HepG2 (cell line): ENCODE measurements around the gene COG4. TPM values are rescaled to one million over a fixed set of nuclear protein-coding genes. Genes with fewer than 3 reads are reported as not detected.

ENCODE experiments used
- AGO2 ChIP-seq: fragments of 200-400 bp; formaldehyde crosslinking; optimal IDR thresholded peaks from 2 replicates; pipeline ENCODE3; 2017; ENCODE audit warnings: mild to moderate bottlenecking, low read depth, low read length, moderate library complexity
- ATF7 ChIP-seq, 2 experiments: fragments of 450-650 bp in 1 of 2; sonication (generic) in 1 of 2; formaldehyde crosslinking in 1 of 2; IDR thresholded peaks; 2 replicates each; pipeline versions ENCODE4 v1.4.0 to v1.6.1; 2016 to 2020; ENCODE audit warnings: antibody characterized with exemption in 1 of 2, mild to moderate bottlenecking in 1 of 2, missing genetic modification reagents in 1 of 2
- ATRX ChIP-seq: sonication (generic); formaldehyde crosslinking; IDR thresholded peaks from 2 replicates; pipeline ENCODE4 v1.4.0; 2020; ENCODE audit warnings: missing genetic modification reagents, borderline replicate concordance
- EZH2 ChIP-seq: conservative IDR thresholded peaks from 2 replicates; pipeline ENCODE4 v1.6.1; 2012; ENCODE audit warnings: mild to moderate bottlenecking, low read depth, low read length, moderate library complexity
- KAT7 ChIP-seq: IDR thresholded peaks from 2 replicates; pipeline ENCODE4 v1.6.1; 2018; ENCODE audit warnings: borderline replicate concordance, missing compliant biosample characterization
- KLF13 ChIP-seq: sonication (generic); formaldehyde crosslinking; IDR thresholded peaks from 2 replicates; pipeline ENCODE4 v1.4.0; 2020; ENCODE audit warnings: mild to moderate bottlenecking, missing genetic modification reagents
- ZFAT ChIP-seq: sonication (generic); formaldehyde crosslinking; conservative IDR thresholded peaks from 2 replicates; pipeline ENCODE4 v1.8.1; 2023; ENCODE audit warnings: missing genetic modification reagents, inconsistent platforms
- ZGPAT ChIP-seq: IDR thresholded peaks from 2 replicates; pipeline ENCODE4 v1.6.1; 2016; ENCODE audit warnings: mild to moderate bottlenecking
- ZNF496 ChIP-seq: sonication (generic); formaldehyde crosslinking; IDR thresholded peaks from 2 replicates; pipeline ENCODE4 v1.8.1; 2023; ENCODE audit warnings: mild to moderate bottlenecking, moderate library complexity, missing genetic modification reagents; ENCODE audit not compliant: insufficient replicate concordance
- ZNF619 ChIP-seq: sonication (generic); formaldehyde crosslinking; IDR thresholded peaks from 2 replicates; pipeline ENCODE4 v1.4.0; 2020; ENCODE audit warnings: mild to moderate bottlenecking, missing genetic modification reagents
- polyA plus RNA-seq, 8 experiments: library from polyadenylated mRNA; depleted of rRNA in 3 of 8; stranded (reverse) in 7 of 8; unstranded in 1 of 8; fragments of >200 nt; fragmentation: Illumina TruSeq in 4 of 8; extraction: Trizol in 4 of 8; gene quantifications; 2 replicates each; pipeline versions ENCODE4 v1.2.1 to v1.2.3, GENCODE V29; 2011 to 2016; ENCODE audit warnings: low read depth in 4 of 8, missing spikeins in 1 of 8, mixed read lengths in 1 of 8; ENCODE audit not compliant: insufficient read depth in 1 of 8
- total RNA-seq, 5 experiments: library from RNA; depleted of rRNA; stranded (reverse); fragments of >200 nt; fragmentation: Illumina TruSeq; extraction: Trizol; gene quantifications; 2 replicates each; pipeline ENCODE4 v1.2.3, GENCODE V29; 2016; ENCODE audit warnings: low read depth in 1 of 5
- TF ChIP-seq, protein P1 (sequence below): sonication (generic); formaldehyde crosslinking; IDR thresholded peaks from 2 replicates; pipeline ENCODE4 v1.4.0; 2020; ENCODE audit warnings: missing genetic modification reagents, borderline replicate concordance
- TF ChIP-seq, protein P2 (sequence below): sonication (generic); formaldehyde crosslinking; IDR thresholded peaks from 2 replicates; pipeline ENCODE4 v1.5.1; 2020; ENCODE audit warnings: mild to moderate bottlenecking, missing genetic modification reagents
- TF ChIP-seq, protein P3 (sequence below): sonication (generic); formaldehyde crosslinking; IDR thresholded peaks from 2 replicates; pipeline ENCODE4 v1.5.0; 2020; ENCODE audit warnings: missing genetic modification reagents

The COG4 gene
- total and polyA plus RNA-seq, 2 of the 13 experiments (the other 11 are each of a cell fraction or from before 2014, with no cell fraction given): 51.1 to 73.8 TPM

DNA sequence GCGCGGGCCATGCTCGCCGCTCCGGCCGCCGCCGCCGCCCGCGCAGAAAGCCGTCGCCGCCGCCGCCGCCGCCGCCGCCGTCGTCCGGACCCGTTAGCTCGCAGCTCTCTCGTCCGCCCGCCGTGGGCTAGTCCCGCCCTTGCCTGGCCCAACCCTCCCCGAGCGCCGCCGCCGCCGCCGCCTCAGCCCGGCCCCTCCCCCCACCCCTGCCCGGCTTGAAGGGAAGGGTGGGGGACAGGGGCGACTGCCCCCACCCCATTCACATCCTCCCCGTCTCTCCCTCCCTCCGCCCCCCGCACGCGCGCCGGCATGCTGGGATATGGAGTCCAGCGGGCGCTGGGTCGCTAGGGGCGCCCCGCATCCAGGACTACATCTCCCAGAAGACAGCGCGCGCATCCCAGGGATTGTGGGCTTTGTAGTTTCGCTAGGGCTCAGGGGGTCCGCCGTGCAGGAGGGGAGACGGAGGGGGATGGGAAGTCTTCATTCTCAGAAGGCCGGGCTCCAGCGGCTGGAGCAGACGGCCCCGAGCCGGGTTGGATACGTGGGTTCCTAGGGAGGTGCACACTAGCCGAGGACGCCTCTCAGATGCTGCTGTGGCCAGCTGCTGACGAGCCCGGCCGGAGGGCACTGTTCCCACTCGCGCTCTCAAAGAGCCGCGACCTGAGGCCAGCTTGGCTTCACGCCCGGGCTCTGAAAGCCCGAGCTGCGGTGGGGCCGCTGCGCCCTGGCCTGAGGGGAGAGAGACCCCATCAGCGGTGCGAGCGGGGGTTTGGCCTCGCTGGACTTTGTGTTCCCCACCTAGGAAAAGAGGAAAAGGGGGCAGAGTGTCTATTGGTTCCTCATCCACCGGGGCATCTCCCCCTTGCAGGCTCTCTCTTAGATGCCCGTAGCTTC lies 84.1 kb downstream of the COG4 start, which contains the start of gene ST3GAL2 (continued):
- TF ChIP-seq ZGPAT: peak; percentile 83
- no peak for TF ChIP-seq KLF13
- TF ChIP-seq, protein P1, sequence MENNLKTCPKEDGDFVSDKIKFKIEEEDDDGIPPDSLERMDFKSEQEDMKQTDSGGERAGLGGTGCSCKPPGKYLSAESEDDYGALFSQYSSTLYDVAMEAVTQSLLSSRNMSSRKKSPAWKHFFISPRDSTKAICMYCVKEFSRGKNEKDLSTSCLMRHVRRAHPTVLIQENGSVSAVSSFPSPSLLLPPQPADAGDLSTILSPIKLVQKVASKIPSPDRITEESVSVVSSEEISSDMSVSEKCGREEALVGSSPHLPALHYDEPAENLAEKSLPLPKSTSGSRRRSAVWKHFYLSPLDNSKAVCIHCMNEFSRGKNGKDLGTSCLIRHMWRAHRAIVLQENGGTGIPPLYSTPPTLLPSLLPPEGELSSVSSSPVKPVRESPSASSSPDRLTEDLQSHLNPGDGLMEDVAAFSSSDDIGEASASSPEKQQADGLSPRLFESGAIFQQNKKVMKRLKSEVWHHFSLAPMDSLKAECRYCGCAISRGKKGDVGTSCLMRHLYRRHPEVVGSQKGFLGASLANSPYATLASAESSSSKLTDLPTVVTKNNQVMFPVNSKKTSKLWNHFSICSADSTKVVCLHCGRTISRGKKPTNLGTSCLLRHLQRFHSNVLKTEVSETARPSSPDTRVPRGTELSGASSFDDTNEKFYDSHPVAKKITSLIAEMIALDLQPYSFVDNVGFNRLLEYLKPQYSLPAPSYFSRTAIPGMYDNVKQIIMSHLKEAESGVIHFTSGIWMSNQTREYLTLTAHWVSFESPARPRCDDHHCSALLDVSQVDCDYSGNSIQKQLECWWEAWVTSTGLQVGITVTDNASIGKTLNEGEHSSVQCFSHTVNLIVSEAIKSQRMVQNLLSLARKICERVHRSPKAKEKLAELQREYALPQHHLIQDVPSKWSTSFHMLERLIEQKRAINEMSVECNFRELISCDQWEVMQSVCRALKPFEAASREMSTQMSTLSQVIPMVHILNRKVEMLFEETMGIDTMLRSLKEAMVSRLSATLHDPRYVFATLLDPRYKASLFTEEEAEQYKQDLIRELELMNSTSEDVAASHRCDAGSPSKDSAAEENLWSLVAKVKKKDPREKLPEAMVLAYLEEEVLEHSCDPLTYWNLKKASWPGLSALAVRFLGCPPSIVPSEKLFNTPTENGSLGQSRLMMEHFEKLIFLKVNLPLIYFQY (CRISPR knock-in tag): peak; percentile 56; the same call in 1 of the 2 replicates
- TF ChIP-seq, protein P2, sequence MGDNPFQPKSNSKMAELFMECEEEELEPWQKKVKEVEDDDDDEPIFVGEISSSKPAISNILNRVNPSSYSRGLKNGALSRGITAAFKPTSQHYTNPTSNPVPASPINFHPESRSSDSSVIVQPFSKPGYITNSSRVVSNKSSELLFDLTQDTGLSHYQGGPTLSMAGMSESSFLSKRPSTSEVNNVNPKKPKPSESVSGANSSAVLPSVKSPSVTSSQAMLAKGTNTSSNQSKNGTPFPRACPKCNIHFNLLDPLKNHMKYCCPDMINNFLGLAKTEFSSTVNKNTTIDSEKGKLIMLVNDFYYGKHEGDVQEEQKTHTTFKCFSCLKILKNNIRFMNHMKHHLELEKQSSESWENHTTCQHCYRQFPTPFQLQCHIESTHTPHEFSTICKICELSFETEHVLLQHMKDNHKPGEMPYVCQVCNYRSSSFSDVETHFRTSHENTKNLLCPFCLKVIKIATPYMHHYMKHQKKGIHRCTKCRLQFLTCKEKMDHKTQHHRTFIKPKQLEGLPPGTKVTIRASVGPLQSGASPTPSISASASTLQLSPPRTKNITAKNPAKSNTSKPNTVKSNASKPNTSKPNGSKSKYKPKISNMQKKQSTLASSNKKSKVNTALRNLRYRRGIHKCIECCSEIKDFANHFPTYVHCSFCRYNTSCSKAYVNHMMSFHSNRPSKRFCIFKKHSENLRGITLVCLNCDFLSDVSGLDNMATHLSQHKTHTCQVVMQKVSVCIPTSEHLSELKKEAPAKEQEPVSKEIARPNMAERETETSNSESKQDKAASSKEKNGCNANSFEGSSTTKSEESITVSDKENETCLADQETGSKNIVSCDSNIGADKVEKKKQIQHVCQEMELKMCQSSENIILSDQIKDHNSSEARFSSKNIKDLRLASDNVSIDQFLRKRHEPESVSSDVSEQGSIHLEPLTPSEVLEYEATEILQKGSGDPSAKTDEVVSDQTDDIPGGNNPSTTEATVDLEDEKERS (CRISPR knock-in tag): 0 out of 2 replicates have a peak, but pooled peaks have one; percentile 18
- TF ChIP-seq ZFAT (CRISPR knock-in tag): no peak
- no peak for TF ChIP-seq EZH2
- no peak; the same call in 1 of the 2 replicates for TF ChIP-seq KAT7 (CRISPR knock-in tag)
- TF ChIP-seq ZNF496 (CRISPR knock-in tag): no peak
- TF ChIP-seq ATRX (CRISPR knock-in tag): no peak
- TF ChIP-seq, protein P3, sequence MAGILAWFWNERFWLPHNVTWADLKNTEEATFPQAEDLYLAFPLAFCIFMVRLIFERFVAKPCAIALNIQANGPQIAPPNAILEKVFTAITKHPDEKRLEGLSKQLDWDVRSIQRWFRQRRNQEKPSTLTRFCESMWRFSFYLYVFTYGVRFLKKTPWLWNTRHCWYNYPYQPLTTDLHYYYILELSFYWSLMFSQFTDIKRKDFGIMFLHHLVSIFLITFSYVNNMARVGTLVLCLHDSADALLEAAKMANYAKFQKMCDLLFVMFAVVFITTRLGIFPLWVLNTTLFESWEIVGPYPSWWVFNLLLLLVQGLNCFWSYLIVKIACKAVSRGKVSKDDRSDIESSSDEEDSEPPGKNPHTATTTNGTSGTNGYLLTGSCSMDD (CRISPR knock-in tag): no peak
- 0 out of 2 replicates have a peak, but pooled peaks have one; percentile 59 for TF ChIP-seq ZNF619 (CRISPR knock-in tag)
- no peak for TF ChIP-seq ATF7 (IDR thresholded peaks at IDR 0.05)
- TF ChIP-seq ATF7 (CRISPR knock-in tag; IDR thresholded peaks at IDR 0.05): no peak
- TF ChIP-seq AGO2: peak; percentile 88
